Thymus (tissue), 11 donors: ENCODE results near the gene TBX21. TPM values are rescaled to one million over a fixed set of nuclear protein-coding genes. Genes with fewer than 3 reads are reported as not detected.
"Not testable (repeated sequence)": the region's sequence is repeated elsewhere in the genome, so short reads cannot be mapped to it uniquely, and the experiment has no call there.

ENCODE experiments used
- DNase-seq, 9 donors: peaks; one replicate each; pipeline ENCODE4 v3.0.0-alpha.2; 2013; ENCODE audit warnings: low spot score in 9 of 9, low read depth in 6 of 9, missing footprints in 1 of 9
- H3K27ac ChIP-seq, 2 donors: one replicate each; pipeline ENCODE4 v1.5.1; 2013; ENCODE audit warnings: control low read depth in 1 of 2, low read depth in 1 of 2, low read length in 1 of 2, mild to moderate bottlenecking in 1 of 2, moderate library complexity in 1 of 2
- H3K27me3 ChIP-seq, 2 donors: one replicate each; pipeline ENCODE4 v1.5.1; 2013; ENCODE audit warnings: low read length in 1 of 2; ENCODE audit not compliant: control insufficient read depth in 2 of 2, insufficient read depth in 1 of 2
- H3K36me3 ChIP-seq, 2 donors: one replicate each; pipeline ENCODE4 v1.5.1; 2013; ENCODE audit warnings: low read length in 1 of 2, mild to moderate bottlenecking in 1 of 2, moderate library complexity in 1 of 2; ENCODE audit not compliant: control insufficient read depth in 2 of 2, insufficient read depth in 2 of 2
- H3K4me1 ChIP-seq, 2 donors: one replicate each; pipeline ENCODE4 v1.5.1; 2013; ENCODE audit warnings: low read length in 2 of 2; ENCODE audit not compliant: control insufficient read depth in 2 of 2, insufficient read depth in 2 of 2
- H3K4me3 ChIP-seq, 2 donors: one replicate each; pipeline ENCODE4 v1.5.1; 2013; ENCODE audit warnings: low read length in 2 of 2, control low read depth in 1 of 2, mild to moderate bottlenecking in 1 of 2
- H3K9me3 ChIP-seq, 2 donors: one replicate each; pipeline ENCODE4 v1.5.1; 2013; ENCODE audit warnings: low read length in 1 of 2, mild to moderate bottlenecking in 1 of 2; ENCODE audit not compliant: control insufficient read depth in 2 of 2, insufficient read depth in 1 of 2
- WGBS: extraction: QIAGEN DNeasy Blood & Tissue Kit; methylation state at CpG from one replicate; pipeline ENCODE4 v1.1.7; 2013; 5-methylcytosine and 5-hydroxymethylcytosine counted together
- polyA plus RNA-seq: library from polyadenylated mRNA; stranded (reverse); fragments of 200-250 nt; gene quantifications from one replicate; pipeline ENCODE4 v1.2.3, GENCODE V29; 2013
- total RNA-seq: library from RNA; stranded (reverse); fragments of 120-200 nt; gene quantifications from one replicate; pipeline ENCODE4 v1.2.4, GENCODE V29; 2013
- donor health status: healthy.

The TBX21 gene
- total and polyA plus RNA-seq, 2 donors, result 1.6 TPM

DNA sequence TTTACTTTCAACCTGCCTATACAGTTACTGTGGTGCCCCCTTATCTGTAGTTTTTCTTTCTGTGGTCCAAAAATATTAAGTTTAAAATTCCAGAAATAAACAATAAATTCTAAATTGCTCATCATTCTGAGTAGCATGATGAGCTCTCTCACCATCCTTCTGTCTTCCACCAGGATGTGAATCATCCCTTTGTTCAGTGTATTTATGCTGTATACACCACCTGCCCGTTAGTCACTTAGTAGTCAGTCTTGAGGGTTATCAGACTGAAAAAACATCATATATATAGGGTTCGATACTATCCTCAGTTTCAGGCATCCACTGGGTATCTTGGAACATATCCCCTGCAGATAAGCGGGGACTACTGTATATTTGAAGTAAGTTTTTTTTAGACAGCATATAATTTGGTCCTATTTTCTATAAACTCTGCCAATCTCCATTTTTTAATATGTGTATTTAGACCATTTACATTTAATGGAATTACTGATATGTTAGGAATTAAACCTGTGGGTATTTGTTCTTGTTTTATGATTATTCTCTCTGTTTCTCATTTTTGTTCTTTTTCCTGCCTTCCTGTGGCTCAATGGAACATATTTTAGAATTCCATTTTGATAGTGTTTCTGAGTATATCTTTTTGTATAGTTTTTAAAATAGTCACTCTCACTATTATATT is 31.0 kb downstream of the TBX21 start:
- H3K36me3 ChIP-seq, result no peaks in the 10 kb centered on the region
- no peak overlapping the region for H3K4me3 ChIP-seq
- DNase-seq, result no peak
- H3K27me3 ChIP-seq, result no peaks in the 10 kb centered on the region
- WGBS, result 95% methylated on average over 3 of the region's 3 CpGs
- H3K9me3 ChIP-seq, result peaks cover 0 to 3% of the 10 kb centered on the region in 2 donors
- no peaks in the 10 kb centered on the region for H3K4me1 ChIP-seq
- no peak overlapping the region for H3K27ac ChIP-seq

DNA sequence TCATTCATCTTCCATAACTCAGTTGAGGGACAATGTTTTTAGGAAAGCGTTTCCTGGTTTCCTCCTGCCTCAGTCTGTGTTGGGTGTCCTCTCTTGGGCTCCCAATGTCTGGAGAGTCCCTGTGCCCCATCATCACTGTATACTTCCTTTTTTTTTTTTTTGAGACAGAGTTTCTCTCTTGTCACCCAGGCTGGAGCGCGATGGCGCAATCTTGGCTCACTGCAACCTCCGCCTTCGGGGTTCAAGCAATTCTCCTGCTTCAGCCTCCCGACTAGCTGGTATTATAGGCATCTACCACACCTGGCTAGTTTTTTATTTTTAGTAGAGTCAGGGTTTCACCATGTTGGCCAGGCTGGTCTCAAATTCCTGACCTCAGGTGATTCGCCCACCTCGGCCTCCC is 40.6 kb downstream of the TBX21 start:
- H3K4me1 ChIP-seq, H3K4me3 ChIP-seq, H3K27ac ChIP-seq, H3K36me3 ChIP-seq, DNase-seq: not testable (repeated sequence)
- Histone ChIP-seq H3K27me3 (peaks cover 6 to 31% of the 10 kb centered on the region in 2 donors), H3K9me3 (peaks cover 3 to 12% of the 10 kb centered on the region in 2 donors)
- WGBS, result 92% methylated on average over 9 of the region's 9 CpGs

DNA sequence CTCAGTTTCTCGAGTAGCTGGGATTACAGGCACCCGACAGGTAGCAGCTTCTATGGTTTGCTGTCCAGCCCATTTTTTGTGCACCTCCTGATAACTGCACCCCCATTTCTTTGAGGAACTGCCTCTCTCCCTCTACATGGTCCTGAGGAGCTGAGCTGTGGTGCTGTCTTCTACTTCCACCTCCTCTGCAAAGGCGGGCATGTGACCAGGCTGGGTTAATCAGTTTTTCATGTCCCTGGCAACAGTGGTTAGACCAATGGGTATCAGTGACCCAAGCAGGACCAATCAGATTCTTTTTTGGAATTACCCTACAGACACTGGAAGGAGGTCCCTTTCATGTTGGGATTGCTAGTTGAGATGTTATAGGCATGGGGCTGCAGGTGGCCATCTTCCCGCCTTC is 41.3 kb downstream of the TBX21 start:
- WGBS, result 85% methylated on average over 4 of the region's 4 CpGs
- no peak overlapping the region for H3K4me3 ChIP-seq
- peaks cover 3 to 12% of the 10 kb centered on the region in 2 donors for H3K9me3 ChIP-seq
- no peak overlapping the region for H3K27ac ChIP-seq
- DNase-seq, result no peak
- H3K36me3 ChIP-seq, result no peaks in the 10 kb centered on the region
- H3K27me3 ChIP-seq, result peaks cover 6 to 38% of the 10 kb centered on the region in 2 donors
- H3K4me1 ChIP-seq, result no peaks in the 10 kb centered on the region

DNA sequence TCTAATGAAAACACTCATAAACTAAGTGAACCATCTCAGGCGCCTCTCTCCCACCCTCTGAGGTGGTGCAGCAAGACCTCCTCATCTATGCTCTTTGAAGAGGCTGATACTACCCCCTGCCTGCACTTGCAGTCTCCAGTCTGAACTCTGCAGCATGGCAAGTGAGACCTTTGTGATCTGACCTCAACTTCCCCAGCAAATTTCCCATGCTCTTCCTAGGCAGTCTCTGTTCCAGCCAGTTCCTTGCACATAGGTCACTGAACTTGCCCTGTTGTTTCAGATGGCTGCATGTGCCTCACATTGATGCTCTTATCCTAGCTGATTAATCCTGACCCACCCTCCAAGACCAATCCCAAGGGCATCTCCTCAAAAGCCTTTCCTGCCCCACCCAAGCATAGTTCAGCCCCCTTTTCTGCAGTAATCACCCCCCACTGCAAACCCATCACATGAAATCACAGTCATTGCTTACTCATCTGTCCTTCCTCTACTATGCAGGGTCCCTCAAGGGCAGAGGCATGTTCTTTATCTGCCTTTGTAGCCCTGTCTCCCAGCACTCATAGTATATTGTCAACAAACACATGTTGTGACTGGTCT is 42.0 kb downstream of the TBX21 start:
- Histone ChIP-seq H3K36me3 (no peaks in the 10 kb centered on the region), H3K9me3 (peaks cover 3 to 12% of the 10 kb centered on the region in 2 donors), H3K27ac (no peak overlapping the region), H3K4me3 (no peak overlapping the region), H3K27me3 (peaks cover 6 to 45% of the 10 kb centered on the region in 2 donors), H3K4me1 (no peaks in the 10 kb centered on the region)
- no peak for DNase-seq
- WGBS, result 85% methylated on average over 1 of the region's 1 CpG

DNA sequence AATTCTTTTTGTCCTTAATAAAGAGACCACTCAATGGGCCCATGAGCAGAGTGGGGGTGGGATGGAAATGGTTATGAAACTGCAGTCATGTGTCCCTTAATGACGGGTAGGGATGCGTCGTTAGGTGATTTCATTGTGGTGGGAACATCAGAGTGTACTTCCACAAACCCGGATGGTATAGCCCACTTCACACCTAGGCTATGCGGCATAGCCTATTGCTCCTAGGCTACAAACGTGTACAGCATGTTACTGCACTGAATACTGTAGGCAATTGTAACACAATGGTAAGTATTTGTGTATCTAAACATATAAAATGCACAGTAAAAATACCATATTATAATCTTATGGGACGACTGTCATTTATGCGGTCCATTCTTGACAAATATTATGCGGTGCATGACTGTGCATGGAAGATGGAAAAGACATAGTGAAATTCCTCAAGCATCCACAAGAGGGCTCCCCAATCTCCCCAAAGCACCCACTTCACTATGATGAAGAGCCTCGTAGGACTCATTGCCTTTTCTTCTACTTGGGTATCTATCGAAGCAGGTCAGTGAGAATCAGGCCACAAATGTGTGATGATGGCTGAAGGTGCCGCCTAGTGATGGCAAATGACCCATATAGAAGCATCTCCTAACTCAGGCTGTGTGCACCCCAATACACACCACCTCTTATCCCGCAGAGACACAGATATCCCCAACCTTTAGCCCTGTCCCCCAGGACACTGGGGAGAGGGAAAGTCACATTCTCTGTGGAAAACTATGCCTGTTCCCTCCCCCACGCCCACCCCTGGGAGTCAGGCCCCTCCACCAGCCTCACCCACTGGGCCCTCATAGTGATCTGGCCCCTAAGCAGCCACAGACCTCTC is 43.5 kb downstream of the TBX21 start:
- peak in 6 of 9 donors; percentile 3 to 45 (median 23) for DNase-seq
- Histone ChIP-seq H3K27me3 (peaks cover 6 to 58% of the 10 kb centered on the region in 2 donors), H3K4me1 (no peaks in the 10 kb centered on the region), H3K27ac (no peak overlapping the region), H3K4me3 (no peak overlapping the region), H3K9me3 (peaks cover 3 to 10% of the 10 kb centered on the region in 2 donors), H3K36me3 (no peaks in the 10 kb centered on the region)
- WGBS, result 50% methylated on average over 14 of the region's 14 CpGs

DNA sequence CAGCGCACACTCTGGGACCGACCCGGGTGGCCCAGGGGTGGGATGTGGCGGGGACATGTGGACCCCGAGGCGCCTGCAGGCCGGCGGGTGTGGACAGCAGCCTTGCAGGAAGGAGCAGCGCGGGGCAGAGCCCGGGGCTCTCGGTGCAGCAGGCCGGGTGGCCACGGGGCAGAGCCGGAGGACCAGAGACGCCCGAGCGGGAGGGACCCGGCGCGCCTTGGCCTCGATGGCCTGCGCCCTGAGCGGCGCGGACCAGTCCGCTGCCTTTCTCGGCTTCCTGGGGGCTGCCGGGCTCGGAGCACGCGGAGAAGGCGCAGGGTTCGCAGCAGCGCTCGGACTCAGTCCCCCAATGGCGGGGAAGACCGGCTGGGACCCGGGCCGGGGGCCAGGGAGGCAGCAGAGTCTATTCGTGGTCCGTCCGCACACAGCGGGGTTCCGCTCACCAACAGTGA is 45.2 kb downstream of the TBX21 start:
- WGBS, result 46% methylated on average over 45 of the region's 45 CpGs
- Histone ChIP-seq H3K9me3 (peaks cover 0 to 3% of the 10 kb centered on the region in 2 donors), H3K27ac (no peak overlapping the region), H3K4me1 (no peaks in the 10 kb centered on the region), H3K36me3 (no peaks in the 10 kb centered on the region), H3K4me3 (no peak overlapping the region), H3K27me3 (peaks cover 6 to 58% of the 10 kb centered on the region in 2 donors)
- DNase-seq, result no peak

DNA sequence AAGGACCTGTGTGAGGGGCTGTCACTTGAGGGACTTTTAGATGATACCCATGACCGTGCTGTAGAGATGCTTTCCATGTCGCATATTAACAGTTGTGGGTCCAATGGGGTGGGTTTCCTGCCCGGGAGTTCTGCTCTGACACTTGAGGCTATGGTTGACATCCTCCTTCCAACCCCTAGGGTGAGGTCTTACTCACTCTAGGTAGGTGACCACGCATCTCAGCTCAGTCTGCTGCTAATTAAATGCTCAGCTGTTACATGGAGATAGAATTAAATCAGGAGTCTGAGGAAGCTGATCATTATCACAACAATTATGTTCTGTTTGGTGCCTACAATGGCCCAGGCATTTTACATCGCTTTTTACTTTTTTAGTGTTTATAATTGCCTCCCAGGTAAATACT is 48.4 kb downstream of the TBX21 start:
- 74% methylated on average over 5 of the region's 5 CpGs for WGBS
- Histone ChIP-seq H3K4me1 (no peaks in the 10 kb centered on the region), H3K9me3 (no peaks in the 10 kb centered on the region), H3K36me3 (no peaks in the 10 kb centered on the region), H3K27ac (no peak overlapping the region), H3K4me3 (no peak overlapping the region), H3K27me3 (peaks cover 6 to 53% of the 10 kb centered on the region in 2 donors)
- no peak for DNase-seq

DNA sequence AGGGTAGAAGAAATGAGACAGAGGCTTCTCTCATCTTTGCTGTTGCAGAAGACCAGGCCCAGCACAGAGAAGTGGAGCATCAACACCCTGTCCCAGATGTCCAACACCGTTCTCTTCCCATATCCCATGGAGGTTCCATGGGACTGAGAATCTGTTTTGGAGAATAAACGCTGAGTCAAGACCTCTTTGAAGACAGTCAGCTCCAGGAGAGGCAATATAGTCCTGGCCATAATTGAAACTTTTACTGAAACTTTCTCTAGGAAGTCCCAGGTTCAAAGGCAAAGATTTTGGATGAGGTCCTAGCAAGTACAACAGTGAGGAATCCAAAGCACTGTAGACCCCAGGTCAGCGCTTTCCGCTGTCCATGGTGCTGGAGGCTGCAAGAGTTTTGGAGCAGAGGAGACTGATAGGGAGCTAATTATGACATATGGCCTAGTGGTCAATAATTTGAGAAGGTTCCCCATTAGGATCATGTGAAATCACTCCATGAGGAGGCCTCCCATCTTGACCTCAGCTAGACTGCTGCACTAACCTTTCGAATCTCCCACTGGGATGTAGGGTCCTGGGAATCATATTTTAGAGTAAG is 52.6 kb downstream of the TBX21 start:
- DNase-seq, result peak in 8 of 9 donors; percentile 9 to 67 (median 36)
- WGBS, result 32% methylated on average over 5 of the region's 5 CpGs
- no peak overlapping the region for H3K4me3 ChIP-seq

More for the DNA sequence above, 52.6 kb downstream of the TBX21 start:
- H3K9me3 ChIP-seq, result no peaks in the 10 kb centered on the region
- H3K36me3 ChIP-seq, result no peaks in the 10 kb centered on the region
- H3K27me3 ChIP-seq, result peaks cover 16 to 49% of the 10 kb centered on the region in 2 donors
- H3K27ac ChIP-seq, result no peak overlapping the region
- H3K4me1 ChIP-seq, result no peaks in the 10 kb centered on the region
